ENCODE results near the gene SCN7A.

The SCN7A gene

GRCh38 chr2:166357068-166357949 lies 136.7 kb downstream of the SCN7A start:
- DNase-seq (ENCODE audit: low spot score), result no peak
